Muscle of leg (tissue), 11 donors: ENCODE measurements around the gene ACKR2. TPM values are rescaled to one million over a fixed set of nuclear protein-coding genes. Genes with fewer than 3 reads are reported as not detected.
A peak's percentile ranks its signal among the peaks of the same experiment; 100 is the strongest.

Experiments used
- DNase-seq: peaks from one replicate; pipeline ENCODE4 v3.0.0; 2013
- H3K27ac ChIP-seq: one replicate; pipeline ENCODE4 v1.5.1; 2013; ENCODE audit warnings: mild to moderate bottlenecking, low read length, control low read depth
- H3K27me3 ChIP-seq: one replicate; pipeline ENCODE4 v1.6.1; 2013; ENCODE audit warnings: low read length; ENCODE audit not compliant: control insufficient read depth, insufficient read depth
- H3K36me3 ChIP-seq: one replicate; pipeline ENCODE4 v1.6.1; 2013; ENCODE audit warnings: low read length; ENCODE audit not compliant: control insufficient read depth, insufficient read depth
- H3K4me1 ChIP-seq: one replicate; pipeline ENCODE4 v1.6.1; 2013; ENCODE audit warnings: low read length; ENCODE audit not compliant: control insufficient read depth, insufficient read depth
- H3K4me3 ChIP-seq: one replicate; pipeline ENCODE4 v1.5.1; 2013; ENCODE audit warnings: low read length, control low read depth
- H3K9me3 ChIP-seq: replicated peaks from 2 replicates; pipeline ENCODE4 v1.6.1; 2013; ENCODE audit warnings: low read depth, low read length; ENCODE audit not compliant: control insufficient read depth
- WGBS: methylation state at CpG from one replicate; pipeline ENCODE4 v1.1.5; 2013; ENCODE audit warnings: missing lambda C conversion rate; ENCODE audit not compliant: insufficient coverage; 5-methylcytosine and 5-hydroxymethylcytosine counted together
- polyA plus RNA-seq, 8 donors: library from polyadenylated mRNA; unstranded; fragments of 120-200 nt; gene quantifications; one replicate each; pipeline versions ENCODE4 v1.2.1 to v1.2.3, GENCODE V29; 2013; ENCODE audit warnings: inconsistent platforms in 1 of 8, low replicate concordance in 1 of 8; ENCODE audit not compliant: insufficient read length in 8 of 8, insufficient read depth in 1 of 8
- total RNA-seq: library from RNA; stranded (reverse); fragments of 120-200 nt; gene quantifications from one replicate; pipeline ENCODE4 v1.2.4, GENCODE V29; 2013

The ACKR2 gene
- total and polyA plus RNA-seq, 9 donors, result 0.26 to 0.69 (median 0.53) TPM

GRCh38 chr3:42778644-42779043, 30.6 kb upstream of the ACKR2 start:
- DNase-seq, result peak; percentile 24
- peaks cover 4% of the 10 kb centered on the region for H3K36me3 ChIP-seq
- no peak overlapping the region for H3K4me3 ChIP-seq
- H3K27ac ChIP-seq, result no peak overlapping the region
- no peaks in the 10 kb centered on the region for H3K9me3 ChIP-seq
- no peaks in the 10 kb centered on the region for H3K4me1 ChIP-seq
- no peaks in the 10 kb centered on the region for H3K27me3 ChIP-seq
- no CpG with 5 or more reads among the region's 2 CpGs for WGBS

GRCh38 chr3:42780398-42780797, 28.8 kb upstream of the ACKR2 start:
- DNase-seq, result no peak
- no CpG with 5 or more reads among the region's 3 CpGs for WGBS
- no peaks in the 10 kb centered on the region for H3K4me1 ChIP-seq
- no peaks in the 10 kb centered on the region for H3K9me3 ChIP-seq
- no peak overlapping the region for H3K27ac ChIP-seq
- no peaks in the 10 kb centered on the region for H3K27me3 ChIP-seq
- peaks cover 4% of the 10 kb centered on the region for H3K36me3 ChIP-seq
- H3K4me3 ChIP-seq, result no peak overlapping the region

- no peak overlapping the region for H3K27ac ChIP-seq
- peak; percentile 78 for DNase-seq
- 37% methylated on average over 5 of the region's 11 CpGs for WGBS
Measured at GRCh38 chr3:42780892-42781700, 28.1 kb upstream of the ACKR2 start.

GRCh38 chr3:42786212-42786611, 23.0 kb upstream of the ACKR2 start:
- Histone ChIP-seq H3K4me3 (no peak overlapping the region), H3K9me3 (no peaks in the 10 kb centered on the region), H3K36me3 (peaks cover 4% of the 10 kb centered on the region), H3K4me1 (no peaks in the 10 kb centered on the region), H3K27me3 (no peaks in the 10 kb centered on the region), H3K27ac (no peak overlapping the region)
- no peak for DNase-seq
- WGBS, result no CpG with 5 or more reads among the region's 1 CpG

More at GRCh38 chr3:42780892-42781700, 28.1 kb upstream of the ACKR2 start:
- H3K9me3 ChIP-seq, result no peaks in the 10 kb centered on the region
- H3K4me3 ChIP-seq, result no peak overlapping the region
- no peaks in the 10 kb centered on the region for H3K27me3 ChIP-seq
- peaks cover 4% of the 10 kb centered on the region for H3K36me3 ChIP-seq
- no peaks in the 10 kb centered on the region for H3K4me1 ChIP-seq

GRCh38 chr3:42786631-42787030, 22.6 kb upstream of the ACKR2 start:
- Histone ChIP-seq H3K4me1 (no peaks in the 10 kb centered on the region), H3K9me3 (no peaks in the 10 kb centered on the region), H3K36me3 (peaks cover 4% of the 10 kb centered on the region), H3K27ac (no peak overlapping the region), H3K4me3 (no peak overlapping the region), H3K27me3 (no peaks in the 10 kb centered on the region)
- DNase-seq, result no peak
- WGBS, result 100% methylated on average over 1 of the region's 2 CpGs

GRCh38 chr3:42790714-42791229, 18.5 kb upstream of the ACKR2 start:
- no peaks in the 10 kb centered on the region for H3K4me1 ChIP-seq
- DNase-seq, result no peak
- WGBS, result 83% methylated on average over 3 of the region's 6 CpGs
- no peak overlapping the region for H3K27ac ChIP-seq
- no peaks in the 10 kb centered on the region for H3K27me3 ChIP-seq
- H3K9me3 ChIP-seq, result no peaks in the 10 kb centered on the region
- peaks cover 8% of the 10 kb centered on the region for H3K36me3 ChIP-seq
- no peak overlapping the region for H3K4me3 ChIP-seq

GRCh38 chr3:42795621-42796181, 13.5 kb upstream of the ACKR2 start:
- Histone ChIP-seq H3K36me3 (peaks cover 10% of the 10 kb centered on the region), H3K9me3 (peaks cover 4% of the 10 kb centered on the region), H3K27me3 (no peaks in the 10 kb centered on the region), H3K4me1 (no peaks in the 10 kb centered on the region), H3K4me3 (no peak overlapping the region), H3K27ac (no peak overlapping the region)
- no peak for DNase-seq
- WGBS, result no CpG with 5 or more reads among the region's 2 CpGs

- DNase-seq, result no peak
- Histone ChIP-seq H3K4me1 (no peaks in the 10 kb centered on the region), H3K27me3 (no peaks in the 10 kb centered on the region), H3K9me3 (peaks cover 4% of the 10 kb centered on the region), H3K27ac (no peak overlapping the region), H3K36me3 (peaks cover 10% of the 10 kb centered on the region), H3K4me3 (no peak overlapping the region)
- 100% methylated on average over 2 of the region's 5 CpGs for WGBS
Measured at GRCh38 chr3:42796332-42796885, 12.8 kb upstream of the ACKR2 start.

GRCh38 chr3:42799376-42799775, 9.9 kb upstream of the ACKR2 start:
- Histone ChIP-seq H3K27me3 (no peaks in the 10 kb centered on the region), H3K9me3 (peaks cover 4% of the 10 kb centered on the region), H3K27ac (no peak overlapping the region), H3K4me1 (peaks cover 6% of the 10 kb centered on the region), H3K4me3 (no peak overlapping the region), H3K36me3 (peaks cover 3% of the 10 kb centered on the region)
- DNase-seq, result no peak
- WGBS, result 73% methylated on average over 6 of the region's 7 CpGs

GRCh38 chr3:42800251-42800650, 9.0 kb upstream of the ACKR2 start:
- no peak overlapping the region for H3K27ac ChIP-seq
- peaks cover 9% of the 10 kb centered on the region for H3K4me1 ChIP-seq

More at GRCh38 chr3:42800251-42800650, 9.0 kb upstream of the ACKR2 start:
- no peak for DNase-seq
- Histone ChIP-seq H3K27me3 (peaks cover 2% of the 10 kb centered on the region), H3K4me3 (no peak overlapping the region), H3K9me3 (peaks cover 4% of the 10 kb centered on the region), H3K36me3 (peaks cover 3% of the 10 kb centered on the region)
- no CpG with 5 or more reads among the region's 2 CpGs for WGBS
